Activated T-cell treated with anti-CD3 and anti-CD28 coated beads for 48 hours (primary cell): ENCODE measurements around the gene PROKR1.
A peak's percentile ranks its signal among the peaks of the same experiment; 100 is the strongest.
"Not testable (repeated sequence)": the region's sequence is repeated elsewhere in the genome, so short reads cannot be mapped to it uniquely, and the experiment has no call there.

Source experiments
- DNase-seq: peaks from one replicate; pipeline ENCODE4 v3.0.0-alpha.2; 2020; ENCODE audit warnings: low read depth

Gene PROKR1

GRCh38 chr2:68643011-68643873 is at the start of gene PROKR1:
TSS of gene PROKR1 (plus strand) at chr2:68643579. CDS start at chr2:68645822, 2,243 bp downstream.
- DNase-seq: no peak

DNA sequence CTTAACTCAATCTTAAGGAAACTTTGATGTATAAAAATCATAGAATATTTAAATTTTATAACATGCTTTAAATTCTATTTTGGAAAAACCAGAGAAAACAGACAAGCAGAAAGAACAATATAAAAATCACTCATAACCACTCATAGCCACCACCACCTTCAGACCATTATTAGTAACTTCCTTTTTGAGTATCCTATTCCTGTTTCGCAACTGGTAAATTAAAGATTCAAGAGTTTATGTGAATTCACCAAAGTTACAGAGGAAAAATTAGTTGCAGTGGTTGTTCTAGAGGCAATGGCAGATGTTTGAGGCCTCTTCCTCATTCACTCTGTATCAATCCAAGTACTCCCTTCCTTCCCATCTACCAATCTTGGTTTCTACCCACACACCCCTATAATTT is 49.3 kb upstream of the PROKR1 start:
- DNase-seq: no peak

- DNase-seq: peak; percentile 26
Measured at GRCh38 chr2:68594674-68595492, 48.5 kb upstream of the PROKR1 start.

GRCh38 chr2:68595493-68595785 is 47.9 kb upstream of the PROKR1 start:
- not testable (repeated sequence) for DNase-seq

DNA sequence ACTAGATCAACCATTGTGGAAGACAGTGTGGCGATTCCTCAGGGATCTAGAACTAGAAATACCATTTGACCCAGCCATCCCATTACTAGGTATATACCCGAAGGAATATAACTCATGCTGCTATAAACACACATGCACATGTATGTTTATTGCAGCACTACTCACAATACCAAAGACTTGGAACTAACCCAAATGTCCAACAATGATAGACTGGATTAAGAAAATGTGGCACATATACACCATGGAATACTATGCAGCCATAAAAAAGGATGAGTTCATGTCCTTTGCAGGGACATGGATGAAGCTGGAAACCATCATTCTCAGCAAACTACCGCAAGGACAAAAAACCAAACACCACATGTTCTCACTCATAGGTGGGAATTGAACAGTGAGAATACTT is 42.9 kb upstream of the PROKR1 start:
- not testable (repeated sequence) for DNase-seq

- DNase-seq: no peak
Measured at GRCh38 chr2:68603059-68603458, 40.3 kb upstream of the PROKR1 start.

DNA sequence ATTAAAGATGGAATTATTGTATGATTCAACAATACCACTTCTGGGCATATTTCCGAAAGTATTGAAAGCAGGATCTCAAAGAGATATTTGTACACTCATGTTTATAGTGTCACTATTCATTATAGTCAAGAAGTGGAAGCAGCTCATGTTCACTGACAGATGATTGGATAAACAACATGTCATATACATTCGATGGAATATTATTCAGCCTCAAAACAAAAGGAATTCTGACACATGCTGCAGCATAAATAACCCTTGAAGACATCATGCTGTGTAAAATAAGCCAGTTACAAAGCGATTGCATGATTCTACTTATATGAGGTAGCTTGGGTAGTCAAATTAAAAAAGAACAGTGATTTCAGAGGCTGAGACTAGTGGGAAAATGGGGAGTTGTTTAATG is 39.3 kb upstream of the PROKR1 start:
- DNase-seq: no peak

GRCh38 chr2:68605939-68606338 is 37.4 kb upstream of the PROKR1 start:
- DNase-seq: no peak

- DNase-seq: no peak
Measured at GRCh38 chr2:68606759-68607158, 36.6 kb upstream of the PROKR1 start.

- no peak for DNase-seq
Measured at GRCh38 chr2:68607837-68608236, 35.5 kb upstream of the PROKR1 start.

DNA sequence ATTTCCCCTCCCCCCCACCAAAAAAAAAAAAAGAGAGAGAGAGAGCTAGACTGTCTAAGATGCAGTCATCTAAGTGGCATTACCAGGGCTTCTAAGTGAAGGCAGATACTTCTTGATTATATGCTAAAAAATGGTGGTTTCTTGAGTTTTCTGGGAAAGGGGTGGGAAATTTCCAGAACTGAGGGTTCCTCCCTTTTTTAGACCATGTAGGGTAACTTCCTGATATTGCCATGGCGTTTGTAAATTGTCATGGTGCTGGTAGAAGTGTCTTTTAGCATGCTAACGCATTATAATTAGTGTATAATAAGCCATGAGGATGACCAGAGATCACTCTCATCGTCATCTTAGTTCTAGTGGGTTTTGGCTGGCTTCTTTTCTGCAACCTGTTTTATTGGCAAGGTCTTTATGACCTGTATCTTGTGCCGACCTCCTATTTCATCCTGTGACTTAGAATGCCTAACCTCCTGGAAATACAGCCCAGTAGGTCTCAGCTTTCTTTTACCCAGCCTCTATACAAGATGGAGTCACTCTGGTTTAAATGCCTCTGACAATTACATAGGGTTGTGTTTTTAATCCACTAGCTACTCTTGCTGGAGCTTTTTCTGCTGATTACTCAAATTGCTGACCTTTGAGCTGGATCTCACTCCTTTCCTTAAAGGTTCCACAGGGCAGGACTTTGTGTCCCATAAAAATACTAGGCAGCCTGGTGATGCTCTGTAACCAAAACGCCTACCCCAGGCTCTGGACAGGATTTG is 30.4 kb upstream of the PROKR1 start:
- no peak for DNase-seq

DNA sequence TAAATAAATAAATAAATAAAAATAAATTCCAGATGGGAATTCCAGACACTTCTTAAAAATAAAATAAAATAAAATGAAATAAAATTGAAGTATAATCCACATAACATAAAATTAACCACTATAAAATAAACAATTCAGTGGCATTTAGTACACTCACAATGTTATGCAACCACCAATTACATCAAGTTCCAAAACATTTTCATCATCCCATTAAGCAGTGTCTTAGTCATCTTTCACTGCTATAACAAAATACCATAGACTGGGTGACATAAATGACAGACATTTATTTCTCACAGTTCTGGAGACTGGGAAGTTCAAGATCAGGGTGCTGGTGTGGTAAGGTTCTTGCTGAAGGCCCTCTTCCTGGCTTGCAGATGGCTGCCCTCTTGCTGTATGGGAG is 22.6 kb upstream of the PROKR1 start:
- no peak for DNase-seq

GRCh38 chr2:68623820-68624219 is 19.6 kb upstream of the PROKR1 start:
- no peak for DNase-seq

GRCh38 chr2:68627615-68628014 is 15.8 kb upstream of the PROKR1 start:
- no peak for DNase-seq

DNA sequence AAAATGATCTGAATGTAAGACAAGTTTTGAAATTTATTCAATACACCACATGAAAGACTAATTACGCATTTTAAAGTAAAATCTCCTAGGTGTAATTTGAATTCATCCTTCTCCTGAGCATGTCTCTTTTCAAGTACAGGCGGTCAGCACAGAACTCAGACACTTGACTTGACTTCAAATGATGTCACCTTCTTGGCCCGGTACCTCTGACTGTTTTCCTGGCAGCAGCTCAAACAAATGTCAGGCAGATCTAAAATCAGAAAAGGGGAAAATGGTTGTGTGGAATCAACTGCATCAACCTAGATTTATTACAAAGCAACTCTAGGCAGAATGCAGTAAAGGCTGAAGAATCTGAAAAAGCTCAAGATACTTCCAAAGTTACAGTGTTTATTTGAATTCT is 11.4 kb upstream of the PROKR1 start:
- no peak for DNase-seq

DNA sequence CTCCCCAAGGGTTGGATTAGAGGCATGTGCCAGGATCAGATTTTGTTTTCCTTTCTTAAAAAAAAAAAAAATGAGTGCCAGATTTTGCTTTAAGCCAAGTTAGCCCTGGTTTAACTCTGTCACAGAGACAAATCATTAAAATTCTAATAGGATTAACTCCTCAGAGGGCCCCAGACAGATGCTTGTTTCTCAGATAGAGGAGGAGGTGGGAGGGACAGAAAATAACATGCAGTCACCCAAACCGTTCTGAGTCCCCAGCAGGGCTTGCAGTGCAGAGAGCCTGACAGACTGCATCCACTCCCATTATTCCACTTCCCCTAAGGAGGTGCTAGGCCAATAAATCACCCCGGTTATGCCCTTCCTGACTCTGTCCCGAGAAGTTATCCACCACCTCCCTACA is 6.3 kb upstream of the PROKR1 start:
- no peak for DNase-seq

DNA sequence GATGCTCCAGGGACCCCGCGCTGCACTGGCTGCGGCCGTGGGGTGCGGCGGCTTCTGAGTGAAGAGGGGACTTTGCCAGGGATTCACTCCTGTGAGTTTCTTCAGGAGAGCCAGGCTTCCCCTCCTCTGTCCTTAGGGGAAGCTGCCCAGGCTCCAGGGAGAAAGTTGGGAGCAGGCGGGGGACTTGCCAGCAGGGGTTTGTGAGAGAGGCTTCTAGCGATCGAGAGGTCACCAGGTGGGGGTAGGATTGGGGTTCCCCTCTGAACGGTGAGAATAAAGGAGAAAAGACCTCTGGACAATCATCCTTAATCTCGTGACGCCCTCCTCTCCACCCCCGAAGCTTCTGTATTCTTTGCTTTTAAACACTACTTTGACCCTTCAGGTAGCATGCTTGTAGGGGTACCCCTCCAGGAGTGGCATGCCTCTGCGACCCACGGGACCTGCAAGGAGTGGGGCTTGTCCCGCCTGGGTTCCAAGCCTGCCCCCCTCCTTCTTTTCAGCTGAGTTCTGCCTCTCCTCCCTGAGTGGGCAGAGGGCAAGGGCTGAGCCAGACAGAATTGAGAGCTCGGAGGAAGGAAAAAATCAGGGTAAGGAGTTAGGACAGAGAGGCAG is 601 bp downstream of the PROKR1 start:
- DNase-seq: no peak

GRCh38 chr2:68645523-68645922 is 2.1 kb downstream of the PROKR1 start:
- DNase-seq: no peak

GRCh38 chr2:68646303-68646702 is 2.9 kb downstream of the PROKR1 start:
- no peak for DNase-seq

- no peak for DNase-seq
Measured at GRCh38 chr2:68650645-68651044, 7.3 kb downstream of the PROKR1 start.

GRCh38 chr2:68653034-68653433 is 9.7 kb downstream of the PROKR1 start:
- DNase-seq: no peak

DNA sequence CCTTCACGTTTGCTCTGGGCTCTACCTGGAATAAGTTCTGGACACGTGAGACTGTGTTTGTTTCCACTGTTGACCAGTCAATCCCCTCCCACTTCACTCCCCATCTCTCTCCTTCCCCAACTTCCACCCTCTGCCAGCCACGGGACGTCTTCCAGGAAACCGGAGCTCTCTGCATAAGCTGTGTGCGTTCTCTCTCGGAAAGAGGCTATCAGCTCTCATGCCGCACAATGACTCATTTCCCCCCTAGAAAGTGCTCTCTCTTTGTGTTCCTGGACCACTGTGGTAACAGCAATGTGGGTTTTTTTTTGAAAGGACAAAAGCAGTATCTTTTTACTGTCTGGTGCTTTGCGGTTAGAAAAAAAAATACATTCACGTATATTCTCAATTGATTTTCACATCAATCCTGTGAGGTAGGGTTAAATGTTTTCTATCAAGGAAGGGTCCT is 10.2 kb downstream of the PROKR1 start:
- peak; percentile 48 for DNase-seq
